T-cell (primary cell): ENCODE results near the gene HP1BP3. TPM values are rescaled to one million over a fixed set of nuclear protein-coding genes. Genes with fewer than 3 reads are reported as not detected.
A peak's percentile ranks its signal among the peaks of the same experiment; 100 is the strongest.

Experiments used
- ATAC-seq, 4 experiments: fragments of 200-7000 bp in 3 of 4; fragments of 150-1000 bp in 1 of 4; cut with Tn5 transposase; replicated peaks in 1 of 4; 1 replicate in 3 of 4; 2 replicates in 1 of 4; pipeline ENCODE4 v1.10.0; 2021; ENCODE audit warnings: moderate library complexity in 3 of 4, mild to moderate bottlenecking in 2 of 4, moderate number of reproducible peaks in 1 of 4
- CTCF ChIA-PET, 2 donors: fragments of 300-600 bp; sonication (Branson Sonifier 250); formaldehyde crosslinking; loops; one replicate each; lab custom pipeline; 2022; ENCODE audit warnings: antibody characterized with exemption in 2 of 2; lab: Charles Lee
- POLR2A ChIA-PET, 2 donors: fragments of 300-600 bp; sonication (Branson Sonifier 250); formaldehyde crosslinking; loops; one replicate each; lab custom pipeline; 2022; ENCODE audit warnings: antibody characterized with exemption in 2 of 2; lab: Charles Lee
- DNase-seq, 35 experiments: peaks; one replicate each; pipeline versions ENCODE4 v3.0.0 to v3.0.0-alpha.2; 2013 to 2023
- H3K27ac ChIP-seq: one replicate; pipeline ENCODE4 v1.5.1; 2013; ENCODE audit warnings: low read length
- H3K27me3 ChIP-seq, 2 experiments: replicated peaks in 1 of 2; 1 replicate in 1 of 2; 2 replicates in 1 of 2; pipeline versions ENCODE4 v1.6.1 to v1.7.0; 2013; ENCODE audit warnings: low read length in 1 of 2, mixed read lengths in 1 of 2; ENCODE audit not compliant: control insufficient read depth in 2 of 2, insufficient read depth in 2 of 2; ENCODE audit errors: extremely low read depth in 1 of 2
- H3K36me3 ChIP-seq, 2 donors: 1 replicate in 1 of 2; 2 replicates in 1 of 2; pipeline versions ENCODE4 v1.6.1 to v1.7.0; 2013; ENCODE audit warnings: low read length in 1 of 2; ENCODE audit not compliant: control insufficient read depth in 2 of 2, insufficient read depth in 1 of 2; ENCODE audit errors: extremely low read depth in 1 of 2
- H3K4me1 ChIP-seq, 2 experiments: 1 replicate in 1 of 2; 2 replicates in 1 of 2; pipeline versions ENCODE4 v1.6.1 to v1.7.0; 2013; ENCODE audit warnings: low read length in 2 of 2, mixed read lengths in 1 of 2; ENCODE audit not compliant: insufficient read depth in 2 of 2, control insufficient read depth in 1 of 2; ENCODE audit errors: extremely low read depth in 1 of 2
- H3K4me3 ChIP-seq, 2 donors: 1 replicate in 1 of 2; 2 replicates in 1 of 2; pipeline versions ENCODE4 v1.5.1 to v1.7.0; 2013; ENCODE audit warnings: mild to moderate bottlenecking in 2 of 2, low read length in 1 of 2, moderate library complexity in 1 of 2; ENCODE audit not compliant: control insufficient read depth in 1 of 2; ENCODE audit errors: extremely low read depth in 1 of 2
- H3K9me3 ChIP-seq: 2 replicates; pipeline ENCODE4 v1.7.0; 2013
- H3K27ac Mint-ChIP-seq, 2 donors: one replicate each; pipeline ENCODE4 v1.8.0; 2020 to 2021; ENCODE audit warnings: mild to moderate bottlenecking in 2 of 2, mixed read lengths in 2 of 2
- H3K27me3 Mint-ChIP-seq, 2 donors: one replicate each; pipeline ENCODE4 v1.8.0; 2021 to 2022; ENCODE audit warnings: mixed read lengths in 2 of 2
- H3K36me3 Mint-ChIP-seq: one replicate; pipeline ENCODE4 v1.8.0; 2021; ENCODE audit warnings: mixed read lengths
- H3K4me1 Mint-ChIP-seq, 3 donors: one replicate each; pipeline ENCODE4 v1.8.0; 2020 to 2022; ENCODE audit warnings: mixed read lengths in 3 of 3, mild to moderate bottlenecking in 1 of 3
- H3K4me3 Mint-ChIP-seq, 3 donors: one replicate each; pipeline ENCODE4 v1.8.0; 2020 to 2022; ENCODE audit warnings: mild to moderate bottlenecking in 3 of 3, mixed read lengths in 3 of 3, moderate library complexity in 3 of 3
- H3K9me3 Mint-ChIP-seq, 3 donors: one replicate each; pipeline ENCODE4 v1.8.0; 2020 to 2022; ENCODE audit warnings: mixed read lengths in 3 of 3
- WGBS: methylation state at CpG from one replicate; pipeline ENCODE4 v1.1.5; 2013; ENCODE audit warnings: missing lambda C conversion rate; ENCODE audit not compliant: insufficient coverage; 5-methylcytosine and 5-hydroxymethylcytosine counted together
- total RNA-seq, 35 experiments: library from RNA in 6 of 35; stranded (reverse) in 6 of 35; fragments of 120-200 nt in 1 of 35; gene quantifications; one replicate each; pipeline versions ENCODE4 v1.2.1 to v1.2.4 and lab custom pipeline; 2013 to 2026

HP1BP3 gene
- total RNA-seq, 5 donors from 2014 or later (not counting 1 experiment from before 2014, with no cell fraction given), result 248 to 279 (median 270) TPM

GRCh38 chr1:20733360-20733975, 53.6 kb downstream of the HP1BP3 start:
- CTCF ChIA-PET, result interaction anchor here (0.8 to 1.6 kb wide), 4 partner anchors 9 to 53 kb away, joined by 3 to 6 read pairs (median 5); partner anchors contain the start of gene HP1BP3 (in 1 of the 2)
- Histone ChIP-seq H3K9me3 (no peaks in the 10 kb centered on the region), H3K36me3 (no peaks in the 10 kb centered on the region), H3K4me1 (peaks cover 3 to 33% of the 10 kb centered on the region in 2 experiments), H3K27me3 (peaks cover 9 to 43% of the 10 kb centered on the region in 2 experiments), H3K4me3 (peak overlapping the region; percentile 64 to 93), H3K27ac (no peak overlapping the region)
- POLR2A ChIA-PET, result interaction anchor here in 1 of 2 donors (0.6 kb wide), 1 partner anchor 43 kb away, joined by 3 read pairs; no protein-coding TSS in a partner anchor
- ATAC-seq (peak in 3 of 4 experiments; percentile 8 to 28 (median 22)), DNase-seq (peak in 1 of 35 experiments; percentile 13)
- 25% methylated on average over 3 of the region's 7 CpGs for WGBS
- Mint-ChIP-seq H3K9me3 (no peaks in the 10 kb centered on the region), H3K36me3 (peaks cover 18% of the 10 kb centered on the region), H3K4me1 (peaks cover 12 to 24% (median 23%) of the 10 kb centered on the region in 3 donors), H3K4me3 (peak overlapping the region; percentile 78 to 90 (median 81)), H3K27me3 (peaks cover 0 to 24% of the 10 kb centered on the region in 2 donors), H3K27ac (no peak overlapping the region)

GRCh38 chr1:20732588-20733359, 54.3 kb downstream of the HP1BP3 start, which contains the start of gene SH2D5:
Gene SH2D5 (minus strand): TSS chr1:20732703. CDS start chr1:20728044, 4,659 bp downstream.
- H3K4me3 Mint-ChIP-seq, result peak within 1 kb of the TSS; percentile 78 to 90 (median 81)
- H3K4me1 Mint-ChIP-seq, result peaks cover 12 to 24% (median 23%) of the 10 kb centered on the region in 3 donors
- peaks cover 3 to 33% of the 10 kb centered on the region in 2 experiments for H3K4me1 ChIP-seq
- WGBS, result 1% methylated on average over 30 of the region's 38 CpGs
- H3K9me3 ChIP-seq, result no peaks in the 10 kb centered on the region
- H3K27me3 Mint-ChIP-seq, result peaks cover 0 to 29% of the 10 kb centered on the region in 2 donors
- no peaks in the 10 kb centered on the region for H3K9me3 Mint-ChIP-seq
- no peaks in the 10 kb centered on the region for H3K36me3 ChIP-seq
- H3K36me3 Mint-ChIP-seq, result peaks cover 14% of the 10 kb centered on the region
- peak; percentile 65 to 68 (median 66) for ATAC-seq
- CTCF ChIA-PET, result interaction anchor here (0.8 to 1.6 kb wide), 3 partner anchors 10 to 54 kb away, joined by 4 to 6 read pairs (median 6); partner anchors contain the start of gene HP1BP3 (in 1 of the 2)
- POLR2A ChIA-PET, result interaction anchor here in 1 of 2 donors (0.6 kb wide), 1 partner anchor 44 kb away, joined by 3 read pairs; no protein-coding TSS in a partner anchor
- H3K4me3 ChIP-seq, result peak within 1 kb of the TSS; percentile 64 to 93
- no peak within 1 kb of the TSS for H3K27ac ChIP-seq
- DNase-seq, result peak in 34 of 35 experiments; percentile 27 to 79 (median 52)
- H3K27me3 ChIP-seq, result peaks cover 9 to 49% of the 10 kb centered on the region in 2 experiments
- H3K27ac Mint-ChIP-seq, result no peak within 1 kb of the TSS

- WGBS, result under 1% methylated on average over 48 of the region's 55 CpGs
- ChIA-PET POLR2A (no interaction called here), CTCF (no interaction called here)
- H3K27me3 Mint-ChIP-seq, result peaks cover 0 to 29% of the 10 kb centered on the region in 2 donors
- ATAC-seq, result peak; percentile 72 to 80 (median 78)
- Histone ChIP-seq H3K4me1 (peaks cover 3 to 33% of the 10 kb centered on the region in 2 experiments), H3K9me3 (no peaks in the 10 kb centered on the region), H3K27me3 (peaks cover 9 to 55% of the 10 kb centered on the region in 2 experiments), H3K36me3 (no peaks in the 10 kb centered on the region), H3K27ac (no peak overlapping the region), H3K4me3 (peak overlapping the region; percentile 64 to 93)
- peaks cover 12 to 24% (median 23%) of the 10 kb centered on the region in 3 donors for H3K4me1 Mint-ChIP-seq
- peak overlapping the region; percentile 78 to 90 (median 81) for H3K4me3 Mint-ChIP-seq
- peak in 27 of 35 experiments; percentile 19 to 61 (median 35) for DNase-seq
- no peak overlapping the region for H3K27ac Mint-ChIP-seq
- peaks cover 7% of the 10 kb centered on the region for H3K36me3 Mint-ChIP-seq
- H3K9me3 Mint-ChIP-seq, result no peaks in the 10 kb centered on the region
Observed at GRCh38 chr1:20732071-20732587, 55.0 kb downstream of the HP1BP3 start.

- H3K4me1 Mint-ChIP-seq, result peaks cover 12 to 24% (median 23%) of the 10 kb centered on the region in 3 donors
- POLR2A ChIA-PET, result interaction anchor here in 1 of 2 donors (0.6 kb wide), 1 partner anchor 55 kb away, joined by 5 read pairs; no protein-coding TSS in a partner anchor
- H3K36me3 Mint-ChIP-seq, result peaks cover 6% of the 10 kb centered on the region
- H3K4me3 Mint-ChIP-seq, result peak overlapping the region; percentile 68 to 90 (median 71)
- DNase-seq (peak in 6 of 35 experiments; percentile 7 to 39 (median 24)), ATAC-seq (peak; percentile 18 to 31 (median 30))
- peaks cover 0 to 29% of the 10 kb centered on the region in 2 donors for H3K27me3 Mint-ChIP-seq
- Histone ChIP-seq H3K4me3 (peak overlapping the region; percentile 26 to 57), H3K27ac (no peak overlapping the region), H3K36me3 (no peaks in the 10 kb centered on the region), H3K27me3 (peaks cover 9 to 55% of the 10 kb centered on the region in 2 experiments), H3K4me1 (peaks cover 3 to 33% of the 10 kb centered on the region in 2 experiments), H3K9me3 (no peaks in the 10 kb centered on the region)
- CTCF ChIA-PET, result no interaction called here
- no peak overlapping the region for H3K27ac Mint-ChIP-seq
- WGBS, result 9% methylated on average over 54 of the region's 62 CpGs
- H3K9me3 Mint-ChIP-seq, result no peaks in the 10 kb centered on the region
Observed at GRCh38 chr1:20731057-20731991, 55.8 kb downstream of the HP1BP3 start.

GRCh38 chr1:20730690-20731056, 56.4 kb downstream of the HP1BP3 start:
- Mint-ChIP-seq H3K9me3 (no peaks in the 10 kb centered on the region), H3K27ac (no peak overlapping the region), H3K4me3 (peak overlapping the region; percentile 68 to 90 (median 71)), H3K36me3 (peaks cover 2% of the 10 kb centered on the region), H3K27me3 (peaks cover 0 to 29% of the 10 kb centered on the region in 2 donors), H3K4me1 (peaks cover 12 to 24% (median 23%) of the 10 kb centered on the region in 3 donors)
- ChIA-PET POLR2A (interaction anchor here (0.6 kb wide), 2 partner anchors 31 to 56 kb away, joined by 5 to 6 read pairs; no protein-coding TSS in a partner anchor), CTCF (no interaction called here)
- Histone ChIP-seq H3K4me3 (no peak overlapping the region), H3K36me3 (no peaks in the 10 kb centered on the region), H3K27ac (no peak overlapping the region), H3K9me3 (no peaks in the 10 kb centered on the region), H3K27me3 (peaks cover 9 to 57% of the 10 kb centered on the region in 2 experiments), H3K4me1 (peaks cover 3 to 33% of the 10 kb centered on the region in 2 experiments)
- 78% methylated on average over 4 of the region's 4 CpGs for WGBS
- no peak for ATAC-seq
- DNase-seq, result peak in 1 of 35 experiments; percentile 14
